Spleen (tissue), 11 donors: ENCODE data around the gene PXMP4. TPM values are rescaled to one million over a fixed set of nuclear protein-coding genes. Genes with fewer than 3 reads are reported as not detected.

ENCODE experiments used
- DNase-seq: peaks from one replicate; pipeline ENCODE4 v3.0.0-alpha.2; 2020
- H3K27ac ChIP-seq, 8 donors: fragments of 200-600 bp; sonication (generic) in 7 of 8; 1 replicate in 4 of 8; 2 replicates in 4 of 8; pipeline versions ENCODE4 v1.5.0 to v1.8.0; 2016 to 2021; ENCODE audit warnings: inconsistent platforms in 4 of 8, mild to moderate bottlenecking in 4 of 8, moderate library complexity in 1 of 8
- H3K27me3 ChIP-seq, 7 donors: fragments of 200-600 bp; sonication (generic) in 6 of 7; replicated peaks in 1 of 7; 1 replicate in 4 of 7; 2 replicates in 3 of 7; pipeline versions ENCODE4 v1.5.0 to v1.8.0; 2016 to 2021; ENCODE audit warnings: inconsistent platforms in 3 of 7, mild to moderate bottlenecking in 1 of 7
- H3K36me3 ChIP-seq, 6 donors: fragments of 200-600 bp; sonication (generic) in 5 of 6; 1 replicate in 4 of 6; 2 replicates in 2 of 6; pipeline versions ENCODE4 v1.5.0 to v1.8.0; 2016 to 2021; ENCODE audit warnings: inconsistent platforms in 2 of 6
- H3K4me1 ChIP-seq, 6 donors: fragments of 200-600 bp; sonication (generic) in 5 of 6; 1 replicate in 3 of 6; 2 replicates in 3 of 6; pipeline versions ENCODE4 v1.5.0 to v1.8.0; 2016 to 2021; ENCODE audit warnings: inconsistent platforms in 3 of 6
- H3K4me3 ChIP-seq, 8 donors: fragments of 200-600 bp; sonication (generic) in 7 of 8; 1 replicate in 4 of 8; 2 replicates in 4 of 8; pipeline versions ENCODE4 v1.5.0 to v1.8.0; 2016 to 2021; ENCODE audit warnings: inconsistent platforms in 4 of 8, mild to moderate bottlenecking in 4 of 8, moderate library complexity in 2 of 8
- H3K9me3 ChIP-seq, 8 donors: fragments of 200-600 bp; sonication (generic) in 7 of 8; 1 replicate in 4 of 8; 2 replicates in 4 of 8; pipeline versions ENCODE4 v1.5.0 to v1.8.0; 2016 to 2021; ENCODE audit warnings: inconsistent platforms in 4 of 8
- CTCF ChIP-seq, 11 experiments: fragments of 200-600 bp in 7 of 11; fragments of 450-650 bp in 4 of 11; sonication (generic) in 4 of 11; IDR thresholded peaks in 8 of 11; conservative IDR thresholded peaks in 3 of 11; 1 replicate in 7 of 11; 2 replicates in 4 of 11; pipeline versions ENCODE4 v1.4.0 to v1.8.0; 2016 to 2021; ENCODE audit warnings: antibody characterized with exemption in 11 of 11, inconsistent platforms in 4 of 11, mild to moderate bottlenecking in 1 of 11
- POLR2A ChIP-seq, 3 donors: fragments of 450-650 bp; IDR thresholded peaks; one replicate each; pipeline ENCODE4 v1.5.1; 2017; ENCODE audit warnings: antibody characterized with exemption in 3 of 3, mild to moderate bottlenecking in 1 of 3
- POLR2AphosphoS5 ChIP-seq, 3 donors: sonication (generic); formaldehyde crosslinking; IDR thresholded peaks; one replicate each; pipeline ENCODE4 v1.5.1; 2017; ENCODE audit warnings: antibody characterized with exemption in 3 of 3
- WGBS, 5 donors: extraction: QIAGEN DNeasy Blood & Tissue Kit in 3 of 5; methylation state at CpG; one replicate each; pipeline versions ENCODE4 v1.1.5 to v1.1.7; 2013 to 2018; 5-methylcytosine and 5-hydroxymethylcytosine counted together
- intact Hi-C: fragments of 100-400 bp; cut with DNase I; formaldehyde crosslinking; loops from one replicate; pipeline ENCODE4 v1.15.0; 2023; ENCODE audit warnings: low total_unique reads
- polyA plus RNA-seq, 3 donors: library from polyadenylated mRNA; stranded (reverse); fragments of 200-250 nt; gene quantifications; one replicate each; pipeline ENCODE4 v1.2.1, GENCODE V29; 2013
- total RNA-seq, 7 donors: library from RNA; depleted of rRNA in 3 of 7; stranded (reverse); fragments of >200 nt in 3 of 7; fragmentation: NEBNext Ultra II Directional in 4 of 7; extraction: Animal tissue kit (Norgen Biotek cat#: 25700) in 4 of 7; gene quantifications; one replicate each; pipeline versions ENCODE4 v1.1.0 to v1.2.1, GENCODE V29; 2016 to 2021
- donor health status: healthy with polysubstance abuse.
- donor health status: DM: no; HTN: no; CAD: no; lungs with moderate emphysema.
- donor health status: DM: no; HTN: no; CAD: no.
- donor health status: Bipolar disorder and iron deficiency.
- donor health status: healthy.
- donor health status: DM: no; HTN: no; CAD: no.
- donor health status: DM: yes; HTN: yes; CAD: no.

PXMP4 gene
- total and polyA plus RNA-seq, 10 donors = 2.1 to 14.4 (median 6.9) TPM

GRCh38 chr20:33710681-33711445, 9.2 kb downstream of the PXMP4 start:
- Histone ChIP-seq H3K27ac (no peak overlapping the region), H3K4me3 (no peak overlapping the region), H3K27me3 (no peaks in the 10 kb centered on the region), H3K36me3 (peaks cover 0 to 89% (median 61%) of the 10 kb centered on the region in 6 donors), H3K9me3 (no peaks in the 10 kb centered on the region), H3K4me1 (no peaks in the 10 kb centered on the region)
- WGBS, 5 donors = 80 to 84% (median 83%) methylated on average over 13 to 14 of the region's 14 CpGs
- TF ChIP-seq POLR2A (IDR thresholded peaks at IDR 0.05) (no peak), POLR2AphosphoS5 (IDR thresholded peaks at IDR 0.05) (no peak), CTCF (IDR thresholded peaks at IDR 0.05 in 8 of 11, conservative IDR thresholded peaks at IDR 0.05 in 3 of 11) (no peak)
- intact Hi-C loops = no loop called here
- DNase-seq = no peak

GRCh38 chr20:33709905-33710541, 10.1 kb downstream of the PXMP4 start:
- Histone ChIP-seq H3K27ac (no peak overlapping the region), H3K9me3 (no peaks in the 10 kb centered on the region), H3K4me3 (no peak overlapping the region), H3K4me1 (no peaks in the 10 kb centered on the region), H3K27me3 (no peaks in the 10 kb centered on the region), H3K36me3 (peaks cover 0 to 89% (median 61%) of the 10 kb centered on the region in 6 donors)
- intact Hi-C loops = no loop called here
- no peak for DNase-seq
- no peak for TF ChIP-seq POLR2A (IDR thresholded peaks at IDR 0.05)
- WGBS, 5 donors = 83 to 89% (median 88%) methylated on average over 16 of the region's 16 CpGs

- intact Hi-C loops = no loop called here
- Histone ChIP-seq H3K27me3 (no peaks in the 10 kb centered on the region), H3K9me3 (no peaks in the 10 kb centered on the region), H3K4me3 (no peak overlapping the region), H3K4me1 (no peaks in the 10 kb centered on the region), H3K36me3 (peaks cover 0 to 87% (median 56%) of the 10 kb centered on the region in 6 donors), H3K27ac (no peak overlapping the region)
- DNase-seq = no peak
- 87 to 100% (median 91%) methylated on average over 2 of the region's 2 CpGs for WGBS, 5 donors
- TF ChIP-seq CTCF (IDR thresholded peaks at IDR 0.05 in 8 of 11, conservative IDR thresholded peaks at IDR 0.05 in 3 of 11) (no peak), POLR2A (IDR thresholded peaks at IDR 0.05) (no peak), POLR2AphosphoS5 (IDR thresholded peaks at IDR 0.05) (no peak)
Observed at GRCh38 chr20:33709398-33709797, 10.7 kb downstream of the PXMP4 start.

GRCh38 chr20:33707668-33708067, 12.4 kb downstream of the PXMP4 start:
- Histone ChIP-seq H3K9me3 (no peaks in the 10 kb centered on the region), H3K27ac (no peak overlapping the region), H3K4me1 (no peaks in the 10 kb centered on the region), H3K27me3 (no peaks in the 10 kb centered on the region), H3K36me3 (peaks cover 0 to 81% (median 40%) of the 10 kb centered on the region in 6 donors), H3K4me3 (no peak overlapping the region)
- DNase-seq = no peak
- WGBS, 5 donors = 88 to 93% (median 91%) methylated on average over 11 of the region's 11 CpGs
- no peak for TF ChIP-seq POLR2AphosphoS5 (IDR thresholded peaks at IDR 0.05)
- TF ChIP-seq POLR2A (IDR thresholded peaks at IDR 0.05) = no peak
- no peak for TF ChIP-seq CTCF (IDR thresholded peaks at IDR 0.05 in 8 of 11, conservative IDR thresholded peaks at IDR 0.05 in 3 of 11)
- intact Hi-C loops = no loop called here
